Heart left ventricle (tissue), 13 donors: Measurements from ENCODE around the gene JOSD1.

ENCODE experiments used
- POLR2A ChIP-seq, 2 donors: fragments of 450-650 bp; IDR thresholded peaks; one replicate each; pipeline ENCODE4 v1.6.1; 2017; ENCODE audit warnings: antibody characterized with exemption in 2 of 2, mild to moderate bottlenecking in 2 of 2, moderate library complexity in 2 of 2
- TF ChIP-seq, protein P1 (sequence below), 12 donors: fragments of 200-600 bp; sonication (generic) in 4 of 12; IDR thresholded peaks; one replicate each; pipeline versions ENCODE4 v1.5.0 to v1.8.0; 2018 to 2022; ENCODE audit warnings: antibody characterized with exemption in 12 of 12, mild to moderate bottlenecking in 5 of 12
- donor health status: ischemic (EF 13 %, LVEDD 7.1; RV severe dilation, severe dysfunction).
- donor health status: DM: no; HTN: yes; CAD: no.
- donor health status: DM: no; HTN: no; CAD: no.
- donor health status: ischemic (EF 25% LVEDD 6.9; RV normal size, moderate dysfunction).
- donor health status: ischemic (EF 25% LVEDD 5.7; RV mildly dilated, moderate dysfunction).
- donor health status: ischemic (EF 35%, LVEDD 5.7; RV mildly dilated, moderate dysfunction).
- donor health status: nonischemic (EF 11% LVEDD 7.7; RV severe dilation, severe dysfunction).
- donor health status: DM: yes; HTN: yes; CAD: no.
- donor health status: PGD.
- donor health status: ischemic (EF 29% LVEDD 5.4; RV normal size, mild dysfunction).
- donor health status: nonischemic (EF 23%, LVEDD 6.1; RV moderate dilation, normal function).

GRCh38 chr22:38710866-38711265 is 10.1 kb upstream of the JOSD1 start:
- TF ChIP-seq, protein P1, sequence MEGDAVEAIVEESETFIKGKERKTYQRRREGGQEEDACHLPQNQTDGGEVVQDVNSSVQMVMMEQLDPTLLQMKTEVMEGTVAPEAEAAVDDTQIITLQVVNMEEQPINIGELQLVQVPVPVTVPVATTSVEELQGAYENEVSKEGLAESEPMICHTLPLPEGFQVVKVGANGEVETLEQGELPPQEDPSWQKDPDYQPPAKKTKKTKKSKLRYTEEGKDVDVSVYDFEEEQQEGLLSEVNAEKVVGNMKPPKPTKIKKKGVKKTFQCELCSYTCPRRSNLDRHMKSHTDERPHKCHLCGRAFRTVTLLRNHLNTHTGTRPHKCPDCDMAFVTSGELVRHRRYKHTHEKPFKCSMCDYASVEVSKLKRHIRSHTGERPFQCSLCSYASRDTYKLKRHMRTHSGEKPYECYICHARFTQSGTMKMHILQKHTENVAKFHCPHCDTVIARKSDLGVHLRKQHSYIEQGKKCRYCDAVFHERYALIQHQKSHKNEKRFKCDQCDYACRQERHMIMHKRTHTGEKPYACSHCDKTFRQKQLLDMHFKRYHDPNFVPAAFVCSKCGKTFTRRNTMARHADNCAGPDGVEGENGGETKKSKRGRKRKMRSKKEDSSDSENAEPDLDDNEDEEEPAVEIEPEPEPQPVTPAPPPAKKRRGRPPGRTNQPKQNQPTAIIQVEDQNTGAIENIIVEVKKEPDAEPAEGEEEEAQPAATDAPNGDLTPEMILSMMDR (IDR thresholded peaks at IDR 0.05): no peak
- no peak for TF ChIP-seq POLR2A (IDR thresholded peaks at IDR 0.05)
